ENCODE data around the gene ERC2.

DNA sequence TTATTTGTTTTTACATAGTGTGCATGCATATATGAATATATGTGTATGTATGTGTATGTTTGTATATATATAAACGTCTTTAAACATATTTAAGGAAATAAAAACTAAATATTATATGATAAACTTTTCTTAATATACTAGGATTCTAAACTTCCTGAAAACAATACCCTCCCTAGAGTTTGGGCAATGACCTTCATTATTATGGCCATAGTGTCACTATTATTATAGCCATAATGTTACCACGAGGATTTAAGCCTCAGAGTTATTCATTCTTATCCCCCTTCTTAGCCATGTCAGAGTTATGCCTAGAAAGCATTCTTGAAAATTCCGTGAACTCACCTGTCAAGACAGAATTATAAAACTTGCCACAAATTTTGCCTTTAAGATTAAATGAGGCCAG is 335.5 kb downstream of the ERC2 start:
- TF ChIP-seq FIP1L1 (IDR thresholded peaks at IDR 0.05; ENCODE audit: borderline replicate concordance, insufficient read depth, low read depth, low read length) (no peak), ETV6 (CRISPR knock-in tag; conservative IDR thresholded peaks at IDR 0.05) (no peak), ELF4 (CRISPR knock-in tag; IDR thresholded peaks at IDR 0.05; ENCODE audit: borderline replicate concordance) (no peak), GPN1 (CRISPR knock-in tag; IDR thresholded peaks at IDR 0.05; ENCODE audit: borderline replicate concordance) (no peak), SUZ12 (IDR thresholded peaks at IDR 0.05; ENCODE audit: low read depth, low read length) (no peak), ZBTB7B (CRISPR knock-in tag; IDR thresholded peaks at IDR 0.05) (no peak), PHF21A (CRISPR knock-in tag; IDR thresholded peaks at IDR 0.05) (no peak), MAX (IDR thresholded peaks at IDR 0.05) (no peak), CTCF (CRISPR knock-in tag; IDR thresholded peaks at IDR 0.05) (no peak), ZNF33A (CRISPR knock-in tag; IDR thresholded peaks at IDR 0.05; ENCODE audit: borderline replicate concordance) (no peak), ATF5 (CRISPR knock-in tag; IDR thresholded peaks at IDR 0.05; ENCODE audit: low read depth) (no peak), ZNF138 (CRISPR knock-in tag; IDR thresholded peaks at IDR 0.05; ENCODE audit: low read depth) (no peak), REPIN1 (CRISPR knock-in tag; IDR thresholded peaks at IDR 0.05; ENCODE audit: borderline replicate concordance, low read depth) (no peak), ZNF776 (CRISPR knock-in tag; IDR thresholded peaks at IDR 0.05) (no peak)
